Mesothelial cell of epicardium (in vitro differentiated cells): Measurements from ENCODE around the gene AFF2. TPM values are rescaled to one million over a fixed set of nuclear protein-coding genes. Genes with fewer than 3 reads are reported as not detected.

Experiments used
- DNase-seq, 2 experiments: peaks; one replicate each; pipeline ENCODE4 v3.0.0; 2021; ENCODE audit warnings: low spot score in 2 of 2; ENCODE audit not compliant: unreplicated experiment in 2 of 2
- H3K27ac Mint-ChIP-seq: 2 replicates; pipeline ENCODE4 v1.8.0; 2021; ENCODE audit warnings: mixed read lengths
- H3K27me3 Mint-ChIP-seq: 2 replicates; pipeline ENCODE4 v1.8.0; 2021; ENCODE audit warnings: low read depth, mixed read lengths
- H3K36me3 Mint-ChIP-seq: 2 replicates; pipeline ENCODE4 v1.8.0; 2021; ENCODE audit warnings: mixed read lengths
- H3K4me1 Mint-ChIP-seq: 2 replicates; pipeline ENCODE4 v1.8.0; 2021; ENCODE audit warnings: mixed read lengths
- H3K4me3 Mint-ChIP-seq: 2 replicates; pipeline ENCODE4 v1.8.0; 2021; ENCODE audit warnings: mild to moderate bottlenecking, moderate library complexity, mixed read lengths
- H3K9me3 Mint-ChIP-seq: 2 replicates; pipeline ENCODE4 v1.8.0; 2021; ENCODE audit warnings: mixed read lengths
- CTCF ChIP-seq: fragments of 200-600 bp; sonication (generic); IDR thresholded peaks from one replicate; pipeline ENCODE4 v1.5.0; 2021; ENCODE audit warnings: antibody characterized with exemption; ENCODE audit not compliant: unreplicated experiment
- total RNA-seq: library from RNA; stranded (reverse); gene quantifications from 3 replicates; pipeline ENCODE4 v1.2.1, GENCODE V29; 2021

Gene AFF2
- total RNA-seq, 1 donor from 2014 or later: 5.8 TPM

- no peaks in the 10 kb centered on the region for H3K4me1 Mint-ChIP-seq
- no peak for TF ChIP-seq CTCF
- no peaks in the 10 kb centered on the region for H3K27me3 Mint-ChIP-seq
- H3K27ac Mint-ChIP-seq: no peak overlapping the region
- H3K36me3 Mint-ChIP-seq: no peaks in the 10 kb centered on the region
- no peak for DNase-seq
- no peak overlapping the region for H3K4me3 Mint-ChIP-seq
- peaks cover 20% of the 10 kb centered on the region for H3K9me3 Mint-ChIP-seq
Measured at GRCh38 chrX:149032449-149032848, 532.0 kb downstream of the AFF2 start.

- no peaks in the 10 kb centered on the region for H3K36me3 Mint-ChIP-seq
- H3K4me1 Mint-ChIP-seq: no peaks in the 10 kb centered on the region
- no peaks in the 10 kb centered on the region for H3K27me3 Mint-ChIP-seq
- no peak overlapping the region for H3K4me3 Mint-ChIP-seq
- H3K27ac Mint-ChIP-seq: no peak overlapping the region
- TF ChIP-seq CTCF: no peak
- DNase-seq: no peak
- peaks cover 12% of the 10 kb centered on the region for H3K9me3 Mint-ChIP-seq
Measured at GRCh38 chrX:149036086-149036485, 535.7 kb downstream of the AFF2 start.

- Mint-ChIP-seq H3K27me3 (no peaks in the 10 kb centered on the region), H3K27ac (no peak overlapping the region), H3K9me3 (peaks cover 16% of the 10 kb centered on the region), H3K36me3 (no peaks in the 10 kb centered on the region), H3K4me1 (no peaks in the 10 kb centered on the region), H3K4me3 (no peak overlapping the region)
- no peak for TF ChIP-seq CTCF
- no peak for DNase-seq
Measured at GRCh38 chrX:149037281-149037870, 537.0 kb downstream of the AFF2 start.

- no peak for TF ChIP-seq CTCF
- no peak overlapping the region for H3K4me3 Mint-ChIP-seq
- H3K36me3 Mint-ChIP-seq: no peaks in the 10 kb centered on the region
- no peak overlapping the region for H3K27ac Mint-ChIP-seq
- no peak for DNase-seq
- H3K9me3 Mint-ChIP-seq: peaks cover 17% of the 10 kb centered on the region
- no peaks in the 10 kb centered on the region for H3K27me3 Mint-ChIP-seq
- no peaks in the 10 kb centered on the region for H3K4me1 Mint-ChIP-seq
Measured at GRCh38 chrX:149039057-149039456, 538.6 kb downstream of the AFF2 start.

GRCh38 chrX:149040873-149041535, 540.6 kb downstream of the AFF2 start:
- TF ChIP-seq CTCF: no peak
- Mint-ChIP-seq H3K9me3 (peaks cover 21% of the 10 kb centered on the region), H3K36me3 (no peaks in the 10 kb centered on the region), H3K4me1 (no peaks in the 10 kb centered on the region), H3K27ac (no peak overlapping the region), H3K4me3 (no peak overlapping the region), H3K27me3 (no peaks in the 10 kb centered on the region)
- DNase-seq: no peak
